Keratinocyte (primary cell): ENCODE results near the gene OR2C3. TPM values are rescaled to one million over a fixed set of nuclear protein-coding genes. Genes with fewer than 3 reads are reported as not detected.

ENCODE experiments used
- DNase-seq: peaks from one replicate; pipeline ENCODE4 v3.0.0-alpha.2; 2011; ENCODE audit warnings: low read depth, missing footprints, low spot score
- FAIRE-seq: peaks from 2 replicates; lab custom pipeline; 2011; peaks lifted over from hg19 to GRCh38; lab: Jason Lieb, UNC
- H2AFZ ChIP-seq: 2 replicates; pipeline ENCODE4 v1.6.0; 2012; ENCODE audit warnings: low read length, control low read depth, inconsistent platforms; ENCODE audit not compliant: control insufficient read depth
- H3K27ac ChIP-seq: 2 replicates; pipeline ENCODE4 v1.5.1; 2011; ENCODE audit warnings: low read length; ENCODE audit not compliant: control insufficient read depth, insufficient read depth
- H3K27me3 ChIP-seq: 3 replicates; pipeline ENCODE4 v1.6.0; 2011; ENCODE audit warnings: low read length; ENCODE audit not compliant: control insufficient read depth, insufficient read depth; ENCODE audit errors: extremely low read depth
- H3K36me3 ChIP-seq, 2 experiments: 2 replicates in 1 of 2; 3 replicates in 1 of 2; pipeline ENCODE4 v1.5.1; 2011; ENCODE audit warnings: low read length in 2 of 2, mild to moderate bottlenecking in 1 of 2; ENCODE audit not compliant: control insufficient read depth in 2 of 2, insufficient read depth in 2 of 2; ENCODE audit errors: extremely low read depth in 1 of 2
- H3K4me1 ChIP-seq: 3 replicates; pipeline ENCODE4 v1.5.1; 2011; ENCODE audit warnings: low read length; ENCODE audit not compliant: control insufficient read depth, insufficient read depth; ENCODE audit errors: extremely low read depth
- H3K4me2 ChIP-seq: 3 replicates; pipeline ENCODE4 v1.6.0; 2011; ENCODE audit warnings: low read depth, low read length; ENCODE audit not compliant: control insufficient read depth, insufficient read depth; ENCODE audit errors: extremely low read depth
- H3K4me3 ChIP-seq, 3 experiments: fragments of 200-600 bp in 1 of 3; sonication (generic) in 1 of 3; 2 replicates in 2 of 3; 3 replicates in 1 of 3; pipeline ENCODE4 v1.5.1; 2011 to 2016; ENCODE audit warnings: low read length in 3 of 3, mild to moderate bottlenecking in 3 of 3, control low read depth in 2 of 3, inconsistent platforms in 1 of 3, low read depth in 1 of 3, mixed read lengths in 1 of 3, mixed run types in 1 of 3, moderate library complexity in 1 of 3; ENCODE audit not compliant: control insufficient read depth in 2 of 3, insufficient read depth in 2 of 3; ENCODE audit errors: extremely low read depth in 1 of 3
- H3K79me2 ChIP-seq: 2 replicates; pipeline ENCODE4 v1.6.0; 2012; ENCODE audit warnings: low read length; ENCODE audit not compliant: control insufficient read depth, insufficient read depth
- H3K9ac ChIP-seq: 3 replicates; pipeline ENCODE4 v1.6.0; 2011; ENCODE audit warnings: low read length; ENCODE audit not compliant: control insufficient read depth, insufficient read depth; ENCODE audit errors: extremely low read depth
- H3K9me1 ChIP-seq: 3 replicates; pipeline ENCODE4 v1.6.0; 2011; ENCODE audit warnings: low read length; ENCODE audit not compliant: control insufficient read depth, insufficient read depth; ENCODE audit errors: extremely low read depth
- H3K9me3 ChIP-seq: 2 replicates; pipeline ENCODE4 v1.5.1; 2012; ENCODE audit warnings: low read depth, low read length; ENCODE audit not compliant: control insufficient read depth
- H4K20me1 ChIP-seq: 3 replicates; pipeline ENCODE4 v1.6.0; 2011; ENCODE audit warnings: low read length; ENCODE audit not compliant: control insufficient read depth, insufficient read depth; ENCODE audit errors: extremely low read depth
- EZH2 ChIP-seq: IDR thresholded peaks from one replicate; pipeline ENCODE4 v1.6.1; 2012; ENCODE audit warnings: inconsistent platforms, mild to moderate bottlenecking, low read length, moderate library complexity
- dilution Hi-C: fragments of 300-500 bp; cut with MboI; formaldehyde crosslinking; loops from one replicate; pipeline ENCODE4 v1.7.0; 2020; ENCODE audit warnings: low sequenced_read_pairs; ENCODE audit not compliant: extremely low pct_ligation_motif_present
- polyA plus RNA-seq, 5 experiments: library from polyadenylated mRNA; depleted of rRNA in 3 of 5; stranded (reverse) in 3 of 5; stranded (forward) in 1 of 5; unstranded in 1 of 5; fragments of >200 nt; gene quantifications; 1 replicate in 1 of 5; 2 replicates in 3 of 5; 3 replicates in 1 of 5; pipeline versions ENCODE4 v1.2.1 to v1.2.3, GENCODE V29; 2011 to 2012; ENCODE audit warnings: missing spikeins in 2 of 5, low read depth in 1 of 5, low replicate concordance in 1 of 5
- TF ChIP-seq, protein P1 (sequence below), 3 experiments: IDR thresholded peaks in 1 of 3; conservative IDR thresholded peaks in 1 of 3; optimal IDR thresholded peaks in 1 of 3; 2 replicates in 2 of 3; 3 replicates in 1 of 3; pipeline versions ENCODE3 to v1.5.1; 2011; ENCODE audit warnings: low read length in 3 of 3, mild to moderate bottlenecking in 3 of 3, moderate library complexity in 2 of 3, control low read depth in 1 of 3, inconsistent platforms in 1 of 3; ENCODE audit not compliant: insufficient read depth in 2 of 3; ENCODE audit errors: extremely low read depth in 1 of 3

Gene OR2C3
- polyA plus RNA-seq, 1 donor (not counting 4 experiments of a cell fraction or from before 2014, with no cell fraction given): not detected

DNA sequence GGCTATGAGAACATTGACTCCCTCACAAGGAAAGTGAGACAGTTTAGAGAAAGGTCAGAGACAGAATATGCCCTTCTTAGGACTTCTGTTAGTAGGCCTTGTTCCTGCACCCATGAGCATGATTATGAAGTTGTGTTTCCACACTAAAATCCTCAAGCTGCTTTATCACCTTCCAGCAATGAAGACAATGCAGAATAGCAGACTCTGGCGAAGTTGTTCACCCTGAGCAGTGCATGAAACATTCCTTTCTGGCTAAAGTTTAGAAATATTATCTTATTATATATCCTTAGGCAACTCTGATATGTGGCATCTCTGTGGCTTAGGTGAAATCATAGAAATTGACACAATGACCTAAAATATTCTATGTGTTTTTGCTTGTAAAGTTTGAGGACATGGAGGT, 38.0 kb upstream of the OR2C3 start:
- no peak for TF ChIP-seq EZH2
- TF ChIP-seq, protein P1, sequence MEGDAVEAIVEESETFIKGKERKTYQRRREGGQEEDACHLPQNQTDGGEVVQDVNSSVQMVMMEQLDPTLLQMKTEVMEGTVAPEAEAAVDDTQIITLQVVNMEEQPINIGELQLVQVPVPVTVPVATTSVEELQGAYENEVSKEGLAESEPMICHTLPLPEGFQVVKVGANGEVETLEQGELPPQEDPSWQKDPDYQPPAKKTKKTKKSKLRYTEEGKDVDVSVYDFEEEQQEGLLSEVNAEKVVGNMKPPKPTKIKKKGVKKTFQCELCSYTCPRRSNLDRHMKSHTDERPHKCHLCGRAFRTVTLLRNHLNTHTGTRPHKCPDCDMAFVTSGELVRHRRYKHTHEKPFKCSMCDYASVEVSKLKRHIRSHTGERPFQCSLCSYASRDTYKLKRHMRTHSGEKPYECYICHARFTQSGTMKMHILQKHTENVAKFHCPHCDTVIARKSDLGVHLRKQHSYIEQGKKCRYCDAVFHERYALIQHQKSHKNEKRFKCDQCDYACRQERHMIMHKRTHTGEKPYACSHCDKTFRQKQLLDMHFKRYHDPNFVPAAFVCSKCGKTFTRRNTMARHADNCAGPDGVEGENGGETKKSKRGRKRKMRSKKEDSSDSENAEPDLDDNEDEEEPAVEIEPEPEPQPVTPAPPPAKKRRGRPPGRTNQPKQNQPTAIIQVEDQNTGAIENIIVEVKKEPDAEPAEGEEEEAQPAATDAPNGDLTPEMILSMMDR (optimal IDR thresholded peaks at IDR 0.05 in 1 of 3, IDR thresholded peaks at IDR 0.05 in 1 of 3, conservative IDR thresholded peaks at IDR 0.05 in 1 of 3; ENCODE audit: extremely low read depth in 1 of 3, insufficient read depth in 2 of 3, low read length in 3 of 3): no peak
- no peak overlapping the region for H2AFZ ChIP-seq
- dilution Hi-C loops: no loop called here
- no peak for DNase-seq
- H3K9me3 ChIP-seq: no peaks in the 10 kb centered on the region
- H3K4me2 ChIP-seq: no peak overlapping the region
- H3K9ac ChIP-seq: no peak overlapping the region
- H3K27ac ChIP-seq: no peak overlapping the region
- FAIRE-seq: no peak
- no peaks in the 10 kb centered on the region for H3K9me1 ChIP-seq
- H3K4me1 ChIP-seq: no peaks in the 10 kb centered on the region
- H3K27me3 ChIP-seq: no peaks in the 10 kb centered on the region
- H4K20me1 ChIP-seq: no peaks in the 10 kb centered on the region
- H3K4me3 ChIP-seq: no peak overlapping the region
- H3K36me3 ChIP-seq: no peaks in the 10 kb centered on the region
- H3K79me2 ChIP-seq: no peaks in the 10 kb centered on the region

DNA sequence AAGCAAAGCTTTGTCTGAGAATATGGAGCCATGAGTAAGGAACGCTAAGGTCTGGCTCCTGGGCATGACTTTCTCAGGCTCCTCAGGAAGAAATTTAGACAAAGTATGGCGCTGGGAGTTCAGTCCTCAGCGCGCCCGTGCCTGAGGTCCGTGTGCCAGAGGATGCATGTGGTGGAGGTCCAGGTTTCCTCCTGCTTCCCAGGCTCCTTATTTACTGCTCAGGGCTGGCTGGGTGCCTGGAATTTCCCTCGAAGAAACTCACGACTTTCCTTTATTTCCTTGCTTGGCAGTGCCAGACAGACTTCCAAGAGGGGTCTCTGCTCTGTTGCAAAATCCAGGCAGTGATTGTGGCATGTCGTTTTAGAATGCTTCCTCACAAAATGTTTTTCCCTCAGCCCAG, 26.0 kb upstream of the OR2C3 start:
- H3K27me3 ChIP-seq: no peaks in the 10 kb centered on the region
- TF ChIP-seq, protein P1 (optimal IDR thresholded peaks at IDR 0.05 in 1 of 3, IDR thresholded peaks at IDR 0.05 in 1 of 3, conservative IDR thresholded peaks at IDR 0.05 in 1 of 3; ENCODE audit: extremely low read depth in 1 of 3, insufficient read depth in 2 of 3, low read length in 3 of 3): no peak
- TF ChIP-seq EZH2: no peak
- DNase-seq: no peak
- H3K4me2 ChIP-seq: no peak overlapping the region
- H3K79me2 ChIP-seq: no peaks in the 10 kb centered on the region
- no peak overlapping the region for H3K4me3 ChIP-seq
- H3K36me3 ChIP-seq: no peaks in the 10 kb centered on the region
- H4K20me1 ChIP-seq: no peaks in the 10 kb centered on the region
- H3K9ac ChIP-seq: no peak overlapping the region
- H2AFZ ChIP-seq: no peak overlapping the region
- no peak for FAIRE-seq
- H3K9me1 ChIP-seq: no peaks in the 10 kb centered on the region
- dilution Hi-C loops: no loop called here
- no peaks in the 10 kb centered on the region for H3K4me1 ChIP-seq
- no peak overlapping the region for H3K27ac ChIP-seq
- no peaks in the 10 kb centered on the region for H3K9me3 ChIP-seq
